Endometrial microvascular endothelial cells (primary cell): ENCODE data around the gene NRG4. TPM values are rescaled to one million over a fixed set of nuclear protein-coding genes. Genes with fewer than 3 reads are reported as not detected.

Experiments
- in situ Hi-C: cut with HindIII; loops from 2 replicates; pipeline ENCODE4 v1.10.0; 2017; ENCODE audit warnings: low sequenced_read_pairs, low pct_unique_long_range_greater_than_20kb; ENCODE audit errors: inconsistent ontology term
- total RNA-seq: library from RNA; depleted of rRNA; stranded (reverse); fragments of >200 nt; gene quantifications from one replicate; pipeline ENCODE4 v1.2.3, GENCODE V29; 2015; ENCODE audit errors: inconsistent ontology term

The NRG4 gene
- total RNA-seq, 1 donor from 2014 or later, result not detected

DNA sequence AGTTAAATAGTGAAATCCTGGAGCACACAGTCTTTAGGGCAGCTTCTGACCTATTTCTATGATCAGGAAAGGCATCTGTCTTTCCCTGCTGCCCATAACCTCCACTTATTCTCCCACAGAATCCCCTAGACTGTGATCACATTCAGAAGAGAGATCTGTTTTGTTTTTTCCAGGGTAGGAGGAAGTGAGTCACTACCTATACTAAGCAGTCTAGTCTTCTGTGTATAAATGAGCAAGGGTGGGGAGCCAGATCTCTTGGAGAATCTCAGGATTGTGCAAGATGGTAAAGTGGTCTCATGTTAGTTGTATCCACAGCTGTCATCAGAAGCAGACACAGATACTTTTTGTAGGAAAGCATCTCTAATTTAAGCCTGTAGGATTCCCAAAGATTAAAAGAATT lies 120.3 kb downstream of the NRG4 start:
- in situ Hi-C loops, result no loop called here

Other genes starting within 250 kb of the NRG4 start
- 24.8 TPM for gene UBE2Q2, start 169.0 kb downstream of the NRG4 start, total RNA-seq
- gene FBXO22, start 108.5 kb downstream of the NRG4 start, total RNA-seq, result 64.9 TPM
- not detected for gene TMEM266, start 47.6 kb upstream of the NRG4 start, total RNA-seq